Gastroesophageal sphincter (tissue), 4 donors: ENCODE results near the gene PCDH9. TPM values are rescaled to one million over a fixed set of nuclear protein-coding genes. Genes with fewer than 3 reads are reported as not detected.

Experiments used
- ATAC-seq: fragments of 150-250 bp; one replicate; pipeline ENCODE4 v1.9.1; 2016; ENCODE audit warnings: mild to moderate bottlenecking, moderate library complexity
- H3K27ac ChIP-seq, 4 donors: fragments of 200-600 bp; sonication (generic) in 3 of 4; 1 replicate in 3 of 4; 2 replicates in 1 of 4; pipeline ENCODE4 v1.5.1; 2016 to 2019
- H3K27me3 ChIP-seq: fragments of 200-600 bp; sonication (generic); one replicate; pipeline ENCODE4 v1.5.1; 2019
- H3K36me3 ChIP-seq, 2 donors: fragments of 200-600 bp; sonication (generic); one replicate each; pipeline ENCODE4 v1.5.1; 2019; ENCODE audit warnings: control low read depth in 1 of 2
- H3K4me1 ChIP-seq, 3 donors: fragments of 200-600 bp; sonication (generic); 1 replicate in 2 of 3; 2 replicates in 1 of 3; pipeline ENCODE4 v1.5.1; 2016 to 2019; ENCODE audit warnings: control low read depth in 2 of 3
- H3K4me3 ChIP-seq, 2 donors: fragments of 200-600 bp; sonication (generic); one replicate each; pipeline ENCODE4 v1.5.1; 2019; ENCODE audit warnings: mild to moderate bottlenecking in 1 of 2, moderate library complexity in 1 of 2
- H3K9me3 ChIP-seq, 3 donors: fragments of 200-600 bp; sonication (generic); one replicate each; pipeline ENCODE4 v1.5.1; 2017 to 2019; ENCODE audit warnings: control low read depth in 2 of 3
- CTCF ChIP-seq, 4 experiments: fragments of 200-600 bp in 2 of 4; fragments of 450-650 bp in 2 of 4; sonication (generic) in 1 of 4; IDR thresholded peaks; one replicate each; pipeline ENCODE4 v1.5.1; 2017 to 2019; ENCODE audit warnings: antibody characterized with exemption in 4 of 4, mild to moderate bottlenecking in 2 of 4, moderate library complexity in 2 of 4
- EP300 ChIP-seq: sonication (generic); formaldehyde crosslinking; IDR thresholded peaks from one replicate; pipeline ENCODE4 v1.6.1; 2017; ENCODE audit warnings: antibody characterized with exemption, mild to moderate bottlenecking
- POLR2A ChIP-seq, 2 donors: fragments of 450-650 bp; IDR thresholded peaks; one replicate each; pipeline ENCODE4 v1.6.1; 2017; ENCODE audit warnings: antibody characterized with exemption in 2 of 2, mild to moderate bottlenecking in 2 of 2, moderate library complexity in 1 of 2
- POLR2AphosphoS5 ChIP-seq: sonication (generic); formaldehyde crosslinking; IDR thresholded peaks from one replicate; pipeline ENCODE4 v1.6.1; 2017; ENCODE audit warnings: antibody characterized with exemption
- WGBS, 2 donors: methylation state at CpG; one replicate each; pipeline ENCODE4 v1.1.5; 2018; ENCODE audit warnings: low coverage in 1 of 2; 5-methylcytosine and 5-hydroxymethylcytosine counted together
- total RNA-seq, 4 donors: library from RNA; depleted of rRNA; stranded (reverse); fragments of >200 nt; gene quantifications; one replicate each; pipeline ENCODE4 v1.1.0, GENCODE V29; 2016

Gene PCDH9
- total RNA-seq, 4 donors from 2014 or later, result 52.9 to 141 (median 56.5) TPM

DNA sequence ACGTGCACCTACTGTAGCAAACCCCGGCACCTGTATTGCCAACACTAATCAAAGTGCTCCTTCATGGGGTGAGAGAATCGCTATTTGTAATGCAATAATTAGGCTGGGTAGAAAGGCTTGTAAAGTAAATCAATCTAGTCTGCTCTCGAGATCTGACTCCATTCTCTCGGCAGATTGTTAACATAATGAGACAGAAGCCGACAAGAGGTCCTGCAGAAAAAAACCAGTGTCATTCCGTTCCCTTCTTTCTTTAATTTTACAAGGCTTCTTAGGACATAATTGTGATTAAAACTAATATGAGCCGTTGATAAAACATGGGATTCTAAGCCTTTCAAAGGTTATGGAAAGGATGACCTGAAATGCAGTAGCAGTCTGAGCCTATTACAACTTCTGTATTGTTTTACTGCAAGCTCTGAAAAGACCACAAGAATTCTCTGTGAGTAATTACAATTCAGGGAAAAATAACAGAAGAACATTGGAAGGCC, 530.0 kb downstream of the PCDH9 start:
- Histone ChIP-seq H3K36me3 (no peaks in the 10 kb centered on the region), H3K27ac (no peak overlapping the region), H3K9me3 (no peaks in the 10 kb centered on the region), H3K4me1 (peaks cover 0 to 5% (median 0%) of the 10 kb centered on the region in 3 donors), H3K27me3 (no peaks in the 10 kb centered on the region), H3K4me3 (no peak overlapping the region)
- TF ChIP-seq CTCF (IDR thresholded peaks at IDR 0.05) (no peak), POLR2A (IDR thresholded peaks at IDR 0.05) (no peak), EP300 (no peak), POLR2AphosphoS5 (no peak)
- 10 to 54% methylated on average over 3 to 8 of the region's 8 CpGs for WGBS, 2 donors
- ATAC-seq, result no peak

- no peak for TF ChIP-seq POLR2A (IDR thresholded peaks at IDR 0.05)
- TF ChIP-seq POLR2AphosphoS5, result no peak
- TF ChIP-seq CTCF (IDR thresholded peaks at IDR 0.05), result no peak
- no peak overlapping the region for H3K27ac ChIP-seq
- H3K4me3 ChIP-seq, result no peak overlapping the region
- H3K4me1 ChIP-seq, result no peaks in the 10 kb centered on the region
- ATAC-seq, result no peak
- H3K36me3 ChIP-seq, result no peaks in the 10 kb centered on the region
- no peaks in the 10 kb centered on the region for H3K27me3 ChIP-seq
- H3K9me3 ChIP-seq, result no peaks in the 10 kb centered on the region
Observed at GRCh38 chr13:66693656-66694055, 536.5 kb downstream of the PCDH9 start.

DNA sequence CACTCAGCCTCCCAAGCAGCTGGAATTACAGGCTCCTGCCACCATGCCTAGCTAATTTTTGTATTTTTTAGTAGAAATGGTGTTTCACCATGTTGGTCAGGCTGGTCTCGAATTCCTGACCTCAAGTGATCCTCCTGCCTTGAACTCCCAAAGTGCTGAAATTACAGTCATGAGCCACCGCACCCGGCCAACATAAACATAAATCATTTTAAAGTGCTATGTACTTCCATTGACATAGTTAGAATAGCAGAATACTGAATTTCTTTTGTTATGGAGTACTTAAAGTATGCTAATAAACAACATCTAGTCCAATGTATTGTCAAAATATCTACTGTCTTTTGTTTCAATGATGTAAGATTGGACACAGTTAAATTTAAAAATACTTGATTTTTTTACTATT, 539.0 kb downstream of the PCDH9 start:
- H3K27me3 ChIP-seq, result no peaks in the 10 kb centered on the region
- WGBS, 2 donors, result 44 to 73% methylated on average over 3 of the region's 3 CpGs
- no peak overlapping the region for H3K4me3 ChIP-seq
- ATAC-seq, result no peak
- H3K9me3 ChIP-seq, result no peaks in the 10 kb centered on the region
- no peak overlapping the region for H3K27ac ChIP-seq
- no peak for TF ChIP-seq POLR2AphosphoS5
- no peak for TF ChIP-seq CTCF (IDR thresholded peaks at IDR 0.05)
- no peak for TF ChIP-seq POLR2A (IDR thresholded peaks at IDR 0.05)
- no peak for TF ChIP-seq EP300
- no peaks in the 10 kb centered on the region for H3K4me1 ChIP-seq
- H3K36me3 ChIP-seq, result no peaks in the 10 kb centered on the region

- H3K9me3 ChIP-seq, result peaks cover 0 to 7% (median 0%) of the 10 kb centered on the region in 3 donors
- H3K4me3 ChIP-seq, result no peak overlapping the region
- no peaks in the 10 kb centered on the region for H3K27me3 ChIP-seq
- 18 to 25% methylated on average over 4 of the region's 4 CpGs for WGBS, 2 donors
- no peak for ATAC-seq
- H3K4me1 ChIP-seq, result no peaks in the 10 kb centered on the region
- TF ChIP-seq EP300, result no peak
- TF ChIP-seq POLR2A (IDR thresholded peaks at IDR 0.05), result no peak
- peak in 1 of 4 experiments; percentile 41 for TF ChIP-seq CTCF (IDR thresholded peaks at IDR 0.05)
- no peak for TF ChIP-seq POLR2AphosphoS5
- H3K27ac ChIP-seq, result no peak overlapping the region
- H3K36me3 ChIP-seq, result no peaks in the 10 kb centered on the region
Observed at GRCh38 chr13:66689628-66690027, 540.5 kb downstream of the PCDH9 start.

DNA sequence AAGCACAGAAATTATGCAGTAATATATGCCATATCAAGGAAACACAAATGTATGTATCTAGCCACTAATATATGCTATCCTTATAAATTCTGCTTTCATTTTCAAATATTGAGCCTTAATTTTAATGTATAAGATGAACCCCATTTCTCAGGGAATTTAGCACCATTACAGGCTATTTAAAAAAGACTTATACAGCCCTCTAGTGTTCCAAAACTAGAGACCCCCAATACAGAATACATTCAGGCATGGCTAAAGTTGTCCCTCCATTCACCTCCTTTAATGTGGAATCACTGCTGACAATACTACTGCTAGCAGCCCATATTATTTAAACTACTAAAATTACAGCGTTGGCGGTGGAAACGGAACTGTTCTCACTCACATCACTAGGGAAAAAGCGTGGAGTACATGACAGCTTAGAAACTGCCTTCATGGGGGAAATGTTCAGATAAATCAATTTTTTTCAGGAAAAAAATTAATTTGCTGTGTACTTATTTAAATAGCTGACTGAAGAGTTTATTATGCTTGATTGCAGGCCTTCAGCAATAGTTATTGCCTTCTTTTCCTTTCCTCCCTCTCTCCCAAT, 541.0 kb downstream of the PCDH9 start:
- Histone ChIP-seq H3K9me3 (peaks cover 0 to 7% (median 0%) of the 10 kb centered on the region in 3 donors), H3K4me3 (no peak overlapping the region), H3K36me3 (no peaks in the 10 kb centered on the region), H3K27me3 (no peaks in the 10 kb centered on the region), H3K4me1 (no peaks in the 10 kb centered on the region), H3K27ac (no peak overlapping the region)
- 89 to 94% methylated on average over 4 of the region's 4 CpGs for WGBS, 2 donors
- no peak for TF ChIP-seq EP300
- TF ChIP-seq POLR2A (IDR thresholded peaks at IDR 0.05), result no peak
- no peak for TF ChIP-seq POLR2AphosphoS5
- TF ChIP-seq CTCF (IDR thresholded peaks at IDR 0.05), result no peak
- no peak for ATAC-seq
